Measurements from ENCODE around the gene MCHR1.

DNA sequence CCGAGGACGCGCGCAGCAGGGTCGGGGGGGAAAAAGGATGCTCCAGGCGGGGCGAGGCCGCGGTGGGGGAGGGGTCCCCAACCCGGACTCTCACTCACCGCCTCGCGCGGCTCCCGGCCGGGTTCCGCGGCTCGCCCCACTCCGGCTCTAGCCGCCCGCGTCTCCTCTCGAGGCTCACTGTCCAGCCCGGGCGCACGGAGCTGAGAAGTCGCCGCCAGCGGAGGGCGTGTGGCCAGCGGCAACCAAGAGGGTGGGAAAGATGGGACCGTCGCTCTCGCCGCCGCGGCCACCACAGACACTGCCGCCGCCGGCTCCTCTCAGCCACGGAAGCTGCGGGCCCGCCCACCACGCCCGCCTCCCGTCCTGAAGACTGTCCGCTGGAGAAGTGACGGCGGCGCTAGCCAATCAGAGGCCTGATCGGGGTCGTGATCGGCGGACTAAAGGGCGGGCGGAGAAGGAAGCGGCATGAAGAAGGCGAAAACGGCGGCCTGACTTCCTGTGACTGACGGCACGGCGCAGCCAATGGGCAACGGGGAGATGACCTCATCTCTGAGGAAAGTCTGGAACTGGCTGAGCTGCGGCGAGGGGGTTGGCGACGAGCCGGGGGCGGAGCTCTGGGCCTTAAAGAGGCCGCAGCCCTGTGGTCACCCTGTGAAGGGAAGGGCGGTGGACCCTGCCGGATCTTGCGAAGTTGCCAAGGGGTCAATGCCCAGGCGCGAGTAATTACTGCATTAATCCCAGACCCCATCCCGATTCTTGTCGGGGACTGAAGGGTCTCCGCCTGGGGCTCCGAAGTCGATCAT, 42.7 kb upstream of the MCHR1 start, which contains the start of gene MRTFA:
- TF ChIP-seq, protein P1, sequence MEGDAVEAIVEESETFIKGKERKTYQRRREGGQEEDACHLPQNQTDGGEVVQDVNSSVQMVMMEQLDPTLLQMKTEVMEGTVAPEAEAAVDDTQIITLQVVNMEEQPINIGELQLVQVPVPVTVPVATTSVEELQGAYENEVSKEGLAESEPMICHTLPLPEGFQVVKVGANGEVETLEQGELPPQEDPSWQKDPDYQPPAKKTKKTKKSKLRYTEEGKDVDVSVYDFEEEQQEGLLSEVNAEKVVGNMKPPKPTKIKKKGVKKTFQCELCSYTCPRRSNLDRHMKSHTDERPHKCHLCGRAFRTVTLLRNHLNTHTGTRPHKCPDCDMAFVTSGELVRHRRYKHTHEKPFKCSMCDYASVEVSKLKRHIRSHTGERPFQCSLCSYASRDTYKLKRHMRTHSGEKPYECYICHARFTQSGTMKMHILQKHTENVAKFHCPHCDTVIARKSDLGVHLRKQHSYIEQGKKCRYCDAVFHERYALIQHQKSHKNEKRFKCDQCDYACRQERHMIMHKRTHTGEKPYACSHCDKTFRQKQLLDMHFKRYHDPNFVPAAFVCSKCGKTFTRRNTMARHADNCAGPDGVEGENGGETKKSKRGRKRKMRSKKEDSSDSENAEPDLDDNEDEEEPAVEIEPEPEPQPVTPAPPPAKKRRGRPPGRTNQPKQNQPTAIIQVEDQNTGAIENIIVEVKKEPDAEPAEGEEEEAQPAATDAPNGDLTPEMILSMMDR (IDR thresholded peaks at IDR 0.05), result peak in 1 of 3 experiments; percentile 1
- TF ChIP-seq POLR2A (IDR thresholded peaks at IDR 0.05), result peak; percentile 93
